Activated CD4-positive, alpha-beta T cell treated with anti-CD3 and anti-CD28 coated beads for 24 hours (primary cell): ENCODE results near the gene PLXDC2.

Experiments
- DNase-seq, 2 donors: peaks; one replicate each; pipeline ENCODE4 v3.0.0-alpha.2; 2020; ENCODE audit warnings: low read depth in 2 of 2

The PLXDC2 gene

GRCh38 chr10:19911886-19912285 is 95.7 kb downstream of the PLXDC2 start:
- no peak for DNase-seq

- DNase-seq, result no peak
Observed at GRCh38 chr10:19913987-19914386, 97.8 kb downstream of the PLXDC2 start.

GRCh38 chr10:19915125-19915524 is 98.9 kb downstream of the PLXDC2 start:
- no peak for DNase-seq

- DNase-seq, result no peak
Observed at GRCh38 chr10:19915816-19916215, 99.6 kb downstream of the PLXDC2 start.

- no peak for DNase-seq
Observed at GRCh38 chr10:19917751-19918478, 101.7 kb downstream of the PLXDC2 start.

GRCh38 chr10:19918794-19919193 is 102.6 kb downstream of the PLXDC2 start:
- DNase-seq, result no peak

- no peak for DNase-seq
Observed at GRCh38 chr10:19919671-19920070, 103.4 kb downstream of the PLXDC2 start.

GRCh38 chr10:19920075-19920726 is 104.0 kb downstream of the PLXDC2 start:
- DNase-seq, result no peak

- no peak for DNase-seq
Observed at GRCh38 chr10:19921300-19922140, 105.3 kb downstream of the PLXDC2 start.

- DNase-seq, result no peak
Observed at GRCh38 chr10:19922236-19922963, 106.2 kb downstream of the PLXDC2 start.

GRCh38 chr10:19925064-19925463 is 108.8 kb downstream of the PLXDC2 start:
- no peak for DNase-seq

GRCh38 chr10:19928936-19929335 is 112.7 kb downstream of the PLXDC2 start:
- no peak for DNase-seq

GRCh38 chr10:19929506-19930140 is 113.4 kb downstream of the PLXDC2 start:
- no peak for DNase-seq

- DNase-seq, result no peak
Observed at GRCh38 chr10:19930936-19931893, 115.0 kb downstream of the PLXDC2 start.

- DNase-seq, result no peak
Observed at GRCh38 chr10:19931894-19932590, 115.8 kb downstream of the PLXDC2 start.

GRCh38 chr10:19932806-19933371 is 116.7 kb downstream of the PLXDC2 start:
- DNase-seq, result no peak

- no peak for DNase-seq
Observed at GRCh38 chr10:19933772-19934171, 117.5 kb downstream of the PLXDC2 start.

GRCh38 chr10:19935176-19935575 is 118.9 kb downstream of the PLXDC2 start:
- DNase-seq, result no peak

- no peak for DNase-seq
Observed at GRCh38 chr10:19936289-19936688, 120.1 kb downstream of the PLXDC2 start.
